Liver (tissue), 9 donors: ENCODE measurements around the gene MUL1. TPM values are rescaled to one million over a fixed set of nuclear protein-coding genes. Genes with fewer than 3 reads are reported as not detected.
A peak's percentile ranks its signal among the peaks of the same experiment; 100 is the strongest.
"Not testable (repeated sequence)": the region's sequence is repeated elsewhere in the genome, so short reads cannot be mapped to it uniquely, and the experiment has no call there.

Experiments used
- DNase-seq: peaks from one replicate; pipeline ENCODE4 v3.0.0-alpha.2; 2017; ENCODE audit warnings: low spot score
- H3K27ac ChIP-seq, 2 donors: one replicate each; pipeline ENCODE4 v1.7.0; 2013; ENCODE audit warnings: inconsistent platforms in 2 of 2, low read length in 2 of 2, control low read depth in 1 of 2, low read depth in 1 of 2, mild to moderate bottlenecking in 1 of 2
- H3K27me3 ChIP-seq, 4 donors: one replicate each; pipeline versions ENCODE4 v1.6.1 to v1.7.0; 2013; ENCODE audit warnings: low read length in 3 of 4, inconsistent platforms in 1 of 4, mild to moderate bottlenecking in 1 of 4, moderate library complexity in 1 of 4; ENCODE audit not compliant: control insufficient read depth in 4 of 4, insufficient read depth in 4 of 4
- H3K36me3 ChIP-seq, 4 donors: one replicate each; pipeline versions ENCODE4 v1.6.1 to v1.7.0; 2013; ENCODE audit warnings: low read length in 3 of 4, mild to moderate bottlenecking in 3 of 4, low read depth in 1 of 4, moderate library complexity in 1 of 4; ENCODE audit not compliant: control insufficient read depth in 4 of 4, insufficient read depth in 3 of 4
- H3K4me1 ChIP-seq, 4 donors: one replicate each; pipeline versions ENCODE4 v1.6.1 to v1.7.0; 2013; ENCODE audit warnings: low read length in 3 of 4, mild to moderate bottlenecking in 3 of 4, moderate library complexity in 1 of 4; ENCODE audit not compliant: control insufficient read depth in 4 of 4, insufficient read depth in 4 of 4
- H3K4me3 ChIP-seq, 3 donors: one replicate each; pipeline versions ENCODE4 v1.6.1 to v1.7.0; 2013; ENCODE audit warnings: low read length in 3 of 3, control low read depth in 1 of 3, low read depth in 1 of 3, mild to moderate bottlenecking in 1 of 3
- H3K9ac ChIP-seq, 2 donors: one replicate each; pipeline ENCODE4 v1.7.0; 2013; ENCODE audit warnings: low read length in 2 of 2, mild to moderate bottlenecking in 2 of 2, moderate library complexity in 2 of 2, control low read depth in 1 of 2, low read depth in 1 of 2
- H3K9me3 ChIP-seq, 4 donors: one replicate each; pipeline versions ENCODE4 v1.6.1 to v1.7.0; 2013; ENCODE audit warnings: low read length in 3 of 4; ENCODE audit not compliant: control insufficient read depth in 4 of 4
- ATF3 ChIP-seq: IDR thresholded peaks from 2 replicates; pipeline ENCODE4 v1.6.1; 2016; ENCODE audit warnings: antibody characterized with exemption
- CTCF ChIP-seq: fragments of 150-350 bp; IDR thresholded peaks from 2 replicates; pipeline ENCODE4 v1.5.1; 2017; ENCODE audit warnings: improper control_type of control experiment, low read depth, low read length; ENCODE audit not compliant: missing input control
- EGR1 ChIP-seq, 2 donors: IDR thresholded peaks; 2 replicates each; pipeline ENCODE4 v1.6.1; 2016 to 2018; ENCODE audit warnings: antibody characterized with exemption in 2 of 2, low read depth in 2 of 2
- FOXA1 ChIP-seq: IDR thresholded peaks from 2 replicates; pipeline ENCODE4 v1.6.1; 2016; ENCODE audit warnings: antibody characterized with exemption
- FOXA2 ChIP-seq: IDR thresholded peaks from 2 replicates; pipeline ENCODE4 v1.6.1; 2016; ENCODE audit warnings: antibody characterized with exemption
- GABPA ChIP-seq, 2 donors: IDR thresholded peaks in 1 of 2; conservative IDR thresholded peaks in 1 of 2; 2 replicates each; pipeline ENCODE4 v1.6.1; 2016; ENCODE audit warnings: antibody characterized with exemption in 2 of 2, mild to moderate bottlenecking in 1 of 2, moderate library complexity in 1 of 2
- HNF4G ChIP-seq: IDR thresholded peaks from 2 replicates; pipeline ENCODE4 v1.6.1; 2016; ENCODE audit warnings: antibody characterized with exemption
- JUND ChIP-seq, 2 donors: IDR thresholded peaks; 2 replicates each; pipeline ENCODE4 v1.6.1; 2016; ENCODE audit warnings: antibody characterized with exemption in 2 of 2
- MAX ChIP-seq: IDR thresholded peaks from 2 replicates; pipeline ENCODE4 v1.6.1; 2016; ENCODE audit warnings: antibody characterized with exemption
- NR2F2 ChIP-seq: IDR thresholded peaks from 2 replicates; pipeline ENCODE4 v1.6.1; 2016; ENCODE audit warnings: antibody characterized with exemption
- RAD21 ChIP-seq, 2 donors: IDR thresholded peaks; 2 replicates each; pipeline ENCODE4 v1.6.1; 2016; ENCODE audit warnings: antibody characterized with exemption in 2 of 2, mild to moderate bottlenecking in 2 of 2
- REST ChIP-seq: IDR thresholded peaks from 2 replicates; pipeline ENCODE4 v1.6.1; 2016; ENCODE audit warnings: antibody characterized with exemption, mild to moderate bottlenecking
- RXRA ChIP-seq, 2 donors: IDR thresholded peaks; 2 replicates each; pipeline ENCODE4 v1.6.1; 2017 to 2018; ENCODE audit warnings: antibody characterized with exemption in 2 of 2, mild to moderate bottlenecking in 1 of 2
- SP1 ChIP-seq: IDR thresholded peaks from 2 replicates; pipeline ENCODE4 v1.6.1; 2018; ENCODE audit warnings: antibody characterized with exemption, mild to moderate bottlenecking
- TAF1 ChIP-seq: conservative IDR thresholded peaks from 2 replicates; pipeline ENCODE4 v1.6.1; 2016; ENCODE audit warnings: antibody characterized with exemption, mild to moderate bottlenecking
- WGBS: extraction: QIAGEN DNeasy Blood & Tissue Kit; methylation state at CpG from one replicate; pipeline ENCODE4 v1.1.7; 2013; 5-methylcytosine and 5-hydroxymethylcytosine counted together
- polyA plus RNA-seq, 2 donors: library from polyadenylated mRNA; stranded (reverse) in 1 of 2; unstranded in 1 of 2; fragments of 200-250 nt in 1 of 2; fragments of >200 nt in 1 of 2; fragmentation: Nextera tagmentation in 1 of 2; extraction: Ambion mirVana in 1 of 2; gene quantifications; one replicate each; pipeline versions ENCODE4 v1.2.1 to v1.2.3, GENCODE V29; 2013 to 2015
- total RNA-seq, 2 donors: library from RNA; depleted of rRNA; stranded (reverse); fragments of >200 nt; gene quantifications; one replicate each; pipeline ENCODE4 v1.2.3, GENCODE V29; 2014
- donor health status: healthy.
- donor health status: healthy.
- donor health status: healthy.
- donor health status: healthy.
- donor health status: healthy.

Gene MUL1
- total and polyA plus RNA-seq, 4 donors = 9.5 to 19.4 (median 16.8) TPM

GRCh38 chr1:20521960-20522861 lies 14.3 kb upstream of the MUL1 start:
- TF ChIP-seq CTCF (peak; percentile 90), RAD21 (IDR thresholded peaks at IDR 0.05) (peak; percentile 95), ATF3 (no peak)
- Histone ChIP-seq H3K27me3 (no peaks in the 10 kb centered on the region), H3K4me3 (no peak overlapping the region), H3K4me1 (peaks cover 0 to 3% (median 0%) of the 10 kb centered on the region in 4 donors), H3K9ac (no peak overlapping the region), H3K27ac (no peak overlapping the region), H3K36me3 (no peaks in the 10 kb centered on the region), H3K9me3 (no peaks in the 10 kb centered on the region)
- peak; percentile 75 for DNase-seq
- whole genome bisulfite sequencing = 22% methylated on average over 17 of the region's 17 CpGs

- not testable (repeated sequence) for H3K4me1 ChIP-seq, H3K9ac ChIP-seq, H3K27me3 ChIP-seq, H3K27ac ChIP-seq, H3K9me3 ChIP-seq, H3K36me3 ChIP-seq, H3K4me3 ChIP-seq, DNase-seq
- WGBS = 63% methylated on average over 7 of the region's 7 CpGs
Observed at GRCh38 chr1:20519609-20520262, 11.8 kb upstream of the MUL1 start.

GRCh38 chr1:20511518-20512428 lies 3.8 kb upstream of the MUL1 start:
- WGBS = 56% methylated on average over 6 of the region's 6 CpGs
- no peak overlapping the region for H3K9ac ChIP-seq
- no peaks in the 10 kb centered on the region for H3K9me3 ChIP-seq
- DNase-seq = no peak
- peaks cover 1 to 15% (median 9%) of the 10 kb centered on the region in 4 donors for H3K4me1 ChIP-seq
- no peak overlapping the region for H3K27ac ChIP-seq
- H3K4me3 ChIP-seq = no peak overlapping the region
- H3K36me3 ChIP-seq = no peaks in the 10 kb centered on the region
- peaks cover 0 to 2% (median 0%) of the 10 kb centered on the region in 4 donors for H3K27me3 ChIP-seq
- TF ChIP-seq JUND (IDR thresholded peaks at IDR 0.05) (no peak), TAF1 (no peak), NR2F2 (no peak), FOXA1 (no peak), HNF4G (no peak), RXRA (IDR thresholded peaks at IDR 0.05) (no peak), GABPA (IDR thresholded peaks at IDR 0.05 in 1 of 2, conservative IDR thresholded peaks at IDR 0.05 in 1 of 2) (no peak), CTCF (no peak), SP1 (no peak), EGR1 (IDR thresholded peaks at IDR 0.05; ENCODE audit: low read depth in 2 of 2) (no peak), FOXA2 (no peak), ATF3 (no peak), MAX (no peak), REST (no peak)
